DND-41 (cell line): ENCODE data around the gene TP53I11.

ENCODE experiments used
- CTCF ChIP-seq: IDR thresholded peaks from 2 replicates; pipeline ENCODE4 v1.5.1; 2012; ENCODE audit warnings: borderline replicate concordance, low read length, moderate library complexity, mild to moderate bottlenecking; ENCODE audit not compliant: poor library complexity, severe bottlenecking; ENCODE audit errors: extremely low read depth
- EZH2 ChIP-seq: IDR thresholded peaks from 3 replicates; pipeline ENCODE4 v1.6.1; 2012; ENCODE audit warnings: borderline replicate concordance, low read depth, mild to moderate bottlenecking, moderate library complexity, low read length, inconsistent platforms; ENCODE audit not compliant: severe bottlenecking

- TF ChIP-seq CTCF (no peak), EZH2 (no peak)
These were observed 21.9 kb downstream of the TP53I11 start for GRCh38 chr11:44928816-44929215.
